GM18861 (cell line): ENCODE measurements around the gene ODAD3.
"Not testable (repeated sequence)": the region's sequence is repeated elsewhere in the genome, so short reads cannot be mapped to it uniquely, and the experiment has no call there.

Experiments used
- ATAC-seq: cut with Tn5 transposase; IDR thresholded peaks from one replicate; pipeline ENCODE4 v1.9.1; 2021; ENCODE audit not compliant: unreplicated experiment

Gene ODAD3

GRCh38 chr19:11460207-11460606 lies 25.3 kb upstream of the ODAD3 start:
- no peak for ATAC-seq

GRCh38 chr19:11458912-11459311 lies 24.0 kb upstream of the ODAD3 start:
- ATAC-seq = not testable (repeated sequence)

GRCh38 chr19:11458236-11458900 lies 23.4 kb upstream of the ODAD3 start:
- no peak for ATAC-seq

- ATAC-seq = no peak
These were observed 22.9 kb upstream of the ODAD3 start for GRCh38 chr19:11457831-11458230.

GRCh38 chr19:11457115-11457514 lies 22.2 kb upstream of the ODAD3 start:
- ATAC-seq = no peak

GRCh38 chr19:11456659-11457058 lies 21.7 kb upstream of the ODAD3 start:
- no peak for ATAC-seq

- not testable (repeated sequence) for ATAC-seq
These were observed 20.3 kb upstream of the ODAD3 start for GRCh38 chr19:11455233-11455554.

- no peak for ATAC-seq
These were observed 18.8 kb upstream of the ODAD3 start for GRCh38 chr19:11453468-11454341.

GRCh38 chr19:11452620-11453310 lies 17.8 kb upstream of the ODAD3 start:
- no peak for ATAC-seq

GRCh38 chr19:11451871-11452619 lies 17.1 kb upstream of the ODAD3 start:
- ATAC-seq = no peak

GRCh38 chr19:11451327-11451870 lies 16.5 kb upstream of the ODAD3 start:
- ATAC-seq = no peak

- ATAC-seq = no peak
These were observed 15.8 kb upstream of the ODAD3 start for GRCh38 chr19:11450570-11451326.

GRCh38 chr19:11448923-11449554 lies 14.1 kb upstream of the ODAD3 start:
- no peak for ATAC-seq

GRCh38 chr19:11448410-11448809 lies 13.5 kb upstream of the ODAD3 start:
- ATAC-seq = no peak

- no peak for ATAC-seq
These were observed 12.7 kb upstream of the ODAD3 start for GRCh38 chr19:11447347-11448262.

- ATAC-seq = no peak
These were observed 11.9 kb upstream of the ODAD3 start for GRCh38 chr19:11446652-11447301.

- ATAC-seq = no peak
These were observed 11.3 kb upstream of the ODAD3 start for GRCh38 chr19:11446271-11446651.

- no peak for ATAC-seq
These were observed 10.2 kb upstream of the ODAD3 start for GRCh38 chr19:11445141-11445540.
